Tibial artery (tissue), 4 donors: ENCODE data around the gene KRTAP10-2.

Experiments
- DNase-seq, 2 donors: peaks; one replicate each; pipeline ENCODE4 v3.0.0-alpha.2; 2019
- H3K27ac ChIP-seq, 2 donors: fragments of 200-600 bp; sonication (generic) in 1 of 2; 1 replicate in 1 of 2; 2 replicates in 1 of 2; pipeline ENCODE4 v1.5.1; 2018 to 2019; ENCODE audit warnings: mild to moderate bottlenecking in 1 of 2
- H3K27me3 ChIP-seq, 2 donors: fragments of 200-600 bp; sonication (generic) in 1 of 2; one replicate each; pipeline versions ENCODE4 v1.5.1 to v1.6.0; 2016 to 2019
- H3K36me3 ChIP-seq, 3 donors: fragments of 200-600 bp; sonication (generic) in 2 of 3; one replicate each; pipeline ENCODE4 v1.5.1; 2016 to 2019; ENCODE audit warnings: mild to moderate bottlenecking in 2 of 3
- H3K4me1 ChIP-seq, 4 donors: fragments of 200-600 bp; sonication (generic) in 2 of 4; 1 replicate in 3 of 4; 2 replicates in 1 of 4; pipeline ENCODE4 v1.5.1; 2016 to 2019
- H3K4me3 ChIP-seq, 2 donors: fragments of 200-600 bp; sonication (generic) in 1 of 2; 1 replicate in 1 of 2; 2 replicates in 1 of 2; pipeline ENCODE4 v1.5.1; 2018 to 2019; ENCODE audit warnings: mild to moderate bottlenecking in 2 of 2
- H3K9me3 ChIP-seq, 3 donors: fragments of 200-600 bp; sonication (generic) in 1 of 3; one replicate each; pipeline ENCODE4 v1.5.1; 2016 to 2019
- CTCF ChIP-seq, 2 experiments: fragments of 200-600 bp in 1 of 2; fragments of 450-650 bp in 1 of 2; IDR thresholded peaks; one replicate each; pipeline ENCODE4 v1.5.1; 2017 to 2019; ENCODE audit warnings: antibody characterized with exemption in 2 of 2, mild to moderate bottlenecking in 1 of 2, moderate library complexity in 1 of 2
- intact Hi-C: fragments of 100-400 bp; cut with DNase I; formaldehyde crosslinking; loops from one replicate; pipeline ENCODE4 v1.15.0; 2023; ENCODE audit warnings: low total_unique reads

Gene KRTAP10-2

GRCh38 chr21:44511938-44512275 is 39.4 kb downstream of the KRTAP10-2 start:
- Histone ChIP-seq H3K4me1 (peaks cover 0 to 5% (median 2%) of the 10 kb centered on the region in 4 donors), H3K4me3 (no peak overlapping the region), H3K27me3 (peaks cover 0 to 47% of the 10 kb centered on the region in 2 donors), H3K36me3 (no peaks in the 10 kb centered on the region), H3K27ac (no peak overlapping the region), H3K9me3 (no peaks in the 10 kb centered on the region)
- intact Hi-C loops = no loop called here
- DNase-seq = no peak
- TF ChIP-seq CTCF (IDR thresholded peaks at IDR 0.05) = no peak

GRCh38 chr21:44511219-44511937 is 39.9 kb downstream of the KRTAP10-2 start:
- H3K4me1 ChIP-seq = peaks cover 0 to 5% (median 2%) of the 10 kb centered on the region in 4 donors
- H3K27ac ChIP-seq = no peak overlapping the region
- no peak for DNase-seq
- intact Hi-C loops = no loop called here
- no peak for TF ChIP-seq CTCF (IDR thresholded peaks at IDR 0.05)
- peaks cover 0 to 51% of the 10 kb centered on the region in 2 donors for H3K27me3 ChIP-seq
- no peak overlapping the region for H3K4me3 ChIP-seq
- no peaks in the 10 kb centered on the region for H3K9me3 ChIP-seq
- no peaks in the 10 kb centered on the region for H3K36me3 ChIP-seq

GRCh38 chr21:44510508-44511218 is 40.6 kb downstream of the KRTAP10-2 start:
- DNase-seq = peak in 1 of 2 donors; percentile 67
- intact Hi-C loops = no loop called here
- H3K27me3 ChIP-seq = peaks cover 0 to 55% of the 10 kb centered on the region in 2 donors

GRCh38 chr21:44510109-44510507 is 41.2 kb downstream of the KRTAP10-2 start:
- H3K36me3 ChIP-seq = no peaks in the 10 kb centered on the region
- H3K27ac ChIP-seq = no peak overlapping the region
- H3K27me3 ChIP-seq = peaks cover 0 to 55% of the 10 kb centered on the region in 2 donors
- DNase-seq = no peak
- no peaks in the 10 kb centered on the region for H3K9me3 ChIP-seq
- H3K4me1 ChIP-seq = peaks cover 0 to 5% (median 2%) of the 10 kb centered on the region in 4 donors
- intact Hi-C loops = no loop called here
- H3K4me3 ChIP-seq = no peak overlapping the region
- TF ChIP-seq CTCF (IDR thresholded peaks at IDR 0.05) = no peak

More at GRCh38 chr21:44510508-44511218, 40.6 kb downstream of the KRTAP10-2 start:
- peak; percentile 41 to 49 for TF ChIP-seq CTCF (IDR thresholded peaks at IDR 0.05)
- Histone ChIP-seq H3K4me1 (peaks cover 0 to 5% (median 2%) of the 10 kb centered on the region in 4 donors), H3K27ac (no peak overlapping the region), H3K4me3 (no peak overlapping the region), H3K36me3 (no peaks in the 10 kb centered on the region), H3K9me3 (no peaks in the 10 kb centered on the region)

- Histone ChIP-seq H3K4me1 (peaks cover 0 to 5% (median 2%) of the 10 kb centered on the region in 4 donors), H3K27ac (no peak overlapping the region), H3K27me3 (peaks cover 0 to 55% of the 10 kb centered on the region in 2 donors), H3K4me3 (no peak overlapping the region), H3K9me3 (no peaks in the 10 kb centered on the region), H3K36me3 (no peaks in the 10 kb centered on the region)
- intact Hi-C loops = no loop called here
- DNase-seq = no peak
- TF ChIP-seq CTCF (IDR thresholded peaks at IDR 0.05) = no peak
Observed at GRCh38 chr21:44509539-44509938, 41.8 kb downstream of the KRTAP10-2 start.
